Endodermal cell (in vitro differentiated cells): ENCODE measurements around the gene TRPC4. TPM values are rescaled to one million over a fixed set of nuclear protein-coding genes. Genes with fewer than 3 reads are reported as not detected.
"Not testable (repeated sequence)": the region's sequence is repeated elsewhere in the genome, so short reads cannot be mapped to it uniquely, and the experiment has no call there.

ENCODE experiments used
- DNase-seq: peaks from one replicate; pipeline ENCODE4 v3.0.0-alpha.2; 2017
- H3K27ac ChIP-seq: 2 replicates; pipeline ENCODE4 v1.5.1; 2013; ENCODE audit warnings: mild to moderate bottlenecking, low read depth, low read length, moderate library complexity
- H3K27me3 ChIP-seq: 2 replicates; pipeline ENCODE4 v1.6.1; 2013; ENCODE audit warnings: mild to moderate bottlenecking, low read length, moderate library complexity; ENCODE audit not compliant: insufficient read depth, control insufficient read depth, poor library complexity, severe bottlenecking
- H3K36me3 ChIP-seq: 2 replicates; pipeline ENCODE4 v1.7.0; 2013; ENCODE audit warnings: mild to moderate bottlenecking, low read length, moderate library complexity; ENCODE audit not compliant: control insufficient read depth, insufficient read depth
- H3K4me1 ChIP-seq: one replicate; pipeline ENCODE4 v1.7.0; 2013; ENCODE audit warnings: low read length; ENCODE audit not compliant: control insufficient read depth, insufficient read depth
- H3K4me3 ChIP-seq: 2 replicates; pipeline ENCODE4 v1.5.1; 2013; ENCODE audit warnings: mild to moderate bottlenecking, low read length, moderate library complexity
- H3K9ac ChIP-seq: 2 replicates; pipeline ENCODE4 v1.6.1; 2013; ENCODE audit warnings: mild to moderate bottlenecking, low read length, moderate library complexity; ENCODE audit not compliant: poor library complexity, severe bottlenecking; ENCODE audit errors: extremely low read depth
- H3K9me3 ChIP-seq: 2 replicates; pipeline ENCODE4 v1.6.1; 2013; ENCODE audit warnings: mild to moderate bottlenecking, low read length, moderate library complexity; ENCODE audit not compliant: control insufficient read depth
- H3K27ac Mint-ChIP-seq: 2 replicates; pipeline ENCODE4 v1.8.0; 2020; ENCODE audit warnings: mixed read lengths
- H3K27me3 Mint-ChIP-seq: 2 replicates; pipeline ENCODE4 v1.8.0; 2021; ENCODE audit warnings: mild to moderate bottlenecking, mixed read lengths; ENCODE audit not compliant: insufficient read depth
- H3K36me3 Mint-ChIP-seq: 2 replicates; pipeline ENCODE4 v1.8.0; 2020; ENCODE audit warnings: low read depth, mixed read lengths
- H3K4me1 Mint-ChIP-seq: 2 replicates; pipeline ENCODE4 v1.8.0; 2020; ENCODE audit warnings: mixed read lengths
- H3K4me3 Mint-ChIP-seq: 2 replicates; pipeline ENCODE4 v1.8.0; 2020; ENCODE audit warnings: mild to moderate bottlenecking, moderate library complexity, mixed read lengths
- H3K9me3 Mint-ChIP-seq: 2 replicates; pipeline ENCODE4 v1.8.0; 2020; ENCODE audit warnings: mild to moderate bottlenecking, mixed read lengths
- WGBS, 2 experiments: methylation state at CpG; one replicate each; pipeline versions ENCODE4 v1.1.5 to v1.1.7; 2013; ENCODE audit warnings: missing lambda C conversion rate in 2 of 2, mixed read lengths in 1 of 2; ENCODE audit not compliant: insufficient coverage in 1 of 2, insufficient read length in 1 of 2; 5-methylcytosine and 5-hydroxymethylcytosine counted together
- total RNA-seq, 2 donors: library from RNA; stranded (reverse); fragmentation: NEBNext Ultra II Directional in 1 of 2; extraction: Animal tissue kit (Norgen Biotek cat#: 25700) in 1 of 2; gene quantifications; 2 replicates in 1 of 2; 3 replicates in 1 of 2; pipeline ENCODE4 v1.2.1, GENCODE V29; 2021
- TF ChIP-seq, protein P1 (sequence below): fragments of 200-600 bp; sonication (generic); conservative IDR thresholded peaks from 2 replicates; pipeline ENCODE4 v1.5.0; 2021; ENCODE audit warnings: antibody characterized with exemption, mild to moderate bottlenecking

The TRPC4 gene
- total RNA-seq, 2 donors from 2014 or later = 22.5 to 28.5 TPM

DNA sequence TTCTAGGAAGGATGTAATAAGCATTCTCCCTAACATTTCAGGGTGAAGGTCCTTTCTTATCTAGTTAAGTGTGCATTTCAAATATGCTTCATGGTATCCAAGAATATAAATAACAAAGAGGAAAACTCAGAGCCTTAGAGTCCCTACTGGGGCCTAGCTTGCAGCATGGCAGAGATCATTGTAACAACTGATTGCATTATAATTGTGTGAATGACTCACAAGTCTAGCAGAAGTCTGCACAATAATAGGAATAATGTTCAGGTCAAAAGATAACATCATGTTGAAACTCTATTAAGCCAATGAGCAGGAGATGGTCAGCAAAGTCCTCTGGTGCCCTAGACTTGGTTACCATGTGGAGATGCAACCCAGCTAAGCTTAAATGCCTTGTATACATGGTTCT is 274.4 kb downstream of the TRPC4 start:
- no peak overlapping the region for H3K4me3 Mint-ChIP-seq
- DNase-seq = no peak
- Histone ChIP-seq H3K27ac (no peak overlapping the region), H3K9ac (no peak overlapping the region), H3K4me1 (no peaks in the 10 kb centered on the region), H3K9me3 (no peaks in the 10 kb centered on the region), H3K36me3 (no peaks in the 10 kb centered on the region), H3K4me3 (no peak overlapping the region), H3K27me3 (no peaks in the 10 kb centered on the region)
- TF ChIP-seq, protein P1, sequence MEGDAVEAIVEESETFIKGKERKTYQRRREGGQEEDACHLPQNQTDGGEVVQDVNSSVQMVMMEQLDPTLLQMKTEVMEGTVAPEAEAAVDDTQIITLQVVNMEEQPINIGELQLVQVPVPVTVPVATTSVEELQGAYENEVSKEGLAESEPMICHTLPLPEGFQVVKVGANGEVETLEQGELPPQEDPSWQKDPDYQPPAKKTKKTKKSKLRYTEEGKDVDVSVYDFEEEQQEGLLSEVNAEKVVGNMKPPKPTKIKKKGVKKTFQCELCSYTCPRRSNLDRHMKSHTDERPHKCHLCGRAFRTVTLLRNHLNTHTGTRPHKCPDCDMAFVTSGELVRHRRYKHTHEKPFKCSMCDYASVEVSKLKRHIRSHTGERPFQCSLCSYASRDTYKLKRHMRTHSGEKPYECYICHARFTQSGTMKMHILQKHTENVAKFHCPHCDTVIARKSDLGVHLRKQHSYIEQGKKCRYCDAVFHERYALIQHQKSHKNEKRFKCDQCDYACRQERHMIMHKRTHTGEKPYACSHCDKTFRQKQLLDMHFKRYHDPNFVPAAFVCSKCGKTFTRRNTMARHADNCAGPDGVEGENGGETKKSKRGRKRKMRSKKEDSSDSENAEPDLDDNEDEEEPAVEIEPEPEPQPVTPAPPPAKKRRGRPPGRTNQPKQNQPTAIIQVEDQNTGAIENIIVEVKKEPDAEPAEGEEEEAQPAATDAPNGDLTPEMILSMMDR = no peak
- H3K36me3 Mint-ChIP-seq = no peaks in the 10 kb centered on the region
- H3K27me3 Mint-ChIP-seq = no peaks in the 10 kb centered on the region
- H3K27ac Mint-ChIP-seq = no peak overlapping the region
- H3K4me1 Mint-ChIP-seq = peaks cover 2% of the 10 kb centered on the region
- H3K9me3 Mint-ChIP-seq = no peaks in the 10 kb centered on the region

DNA sequence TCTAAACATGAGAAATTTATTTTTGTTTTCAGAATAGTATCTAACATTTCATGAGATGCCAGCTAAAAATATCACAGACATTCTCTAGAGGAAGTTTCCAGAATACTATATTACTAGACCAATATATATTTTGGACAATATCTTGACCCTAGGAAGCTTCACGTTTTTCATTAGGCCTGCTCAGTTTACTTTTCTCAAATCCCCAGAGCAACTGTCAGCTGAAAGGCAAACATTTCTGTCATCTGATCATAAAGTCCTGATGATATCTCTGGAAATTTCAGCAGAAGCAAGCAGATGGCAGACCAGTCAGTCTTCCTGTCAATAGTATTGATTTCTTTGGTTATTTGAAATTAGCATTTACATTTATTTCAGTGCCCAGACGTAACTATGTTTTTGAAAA is 275.0 kb downstream of the TRPC4 start:
- 78% methylated on average over 1 of the region's 2 CpGs; no CpG with 5 or more reads in 1 of the 2 experiments for WGBS, 2 experiments
- H3K9me3 Mint-ChIP-seq = no peaks in the 10 kb centered on the region

DNA sequence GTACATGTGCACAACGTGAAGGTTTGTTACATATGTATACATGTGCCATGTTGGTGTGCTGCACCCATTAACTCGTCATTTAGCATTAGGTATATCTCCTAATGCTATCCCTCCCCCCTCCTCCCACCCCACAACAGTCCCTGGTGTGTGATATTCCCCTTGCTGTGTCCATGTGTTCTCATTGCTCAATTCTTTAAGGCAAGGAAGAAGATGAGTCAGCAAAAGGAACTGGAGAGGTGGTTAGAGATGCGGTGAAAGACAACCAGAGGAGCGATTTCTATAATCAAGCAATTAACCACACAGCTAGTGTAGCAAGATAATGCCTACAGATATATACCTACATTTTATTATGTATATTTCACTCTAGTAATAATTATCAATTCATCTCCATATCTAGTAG is 280.2 kb downstream of the TRPC4 start:
- H3K36me3 ChIP-seq, H3K9me3 Mint-ChIP-seq, H3K4me1 Mint-ChIP-seq, H3K36me3 Mint-ChIP-seq, H3K27me3 Mint-ChIP-seq, H3K9ac ChIP-seq, H3K4me1 ChIP-seq, H3K9me3 ChIP-seq, H3K27ac ChIP-seq, H3K27me3 ChIP-seq, H3K4me3 Mint-ChIP-seq, DNase-seq, H3K27ac Mint-ChIP-seq, H3K4me3 ChIP-seq: not testable (repeated sequence)
- WGBS, 2 experiments = no CpG with 5 or more reads among the region's 4 CpGs

More for the DNA sequence above, 275.0 kb downstream of the TRPC4 start:
- no peaks in the 10 kb centered on the region for H3K27me3 Mint-ChIP-seq
- H3K4me3 Mint-ChIP-seq = no peak overlapping the region
- H3K4me1 ChIP-seq = no peaks in the 10 kb centered on the region
- H3K36me3 Mint-ChIP-seq = no peaks in the 10 kb centered on the region
- no peaks in the 10 kb centered on the region for H3K27me3 ChIP-seq
- no peaks in the 10 kb centered on the region for H3K36me3 ChIP-seq
- no peak overlapping the region for H3K9ac ChIP-seq
- DNase-seq = no peak
- H3K27ac Mint-ChIP-seq = no peak overlapping the region
- no peak overlapping the region for H3K27ac ChIP-seq
- no peak overlapping the region for H3K4me3 ChIP-seq
- TF ChIP-seq, protein P1 = no peak
- H3K9me3 ChIP-seq = no peaks in the 10 kb centered on the region
- H3K4me1 Mint-ChIP-seq = peaks cover 2% of the 10 kb centered on the region

DNA sequence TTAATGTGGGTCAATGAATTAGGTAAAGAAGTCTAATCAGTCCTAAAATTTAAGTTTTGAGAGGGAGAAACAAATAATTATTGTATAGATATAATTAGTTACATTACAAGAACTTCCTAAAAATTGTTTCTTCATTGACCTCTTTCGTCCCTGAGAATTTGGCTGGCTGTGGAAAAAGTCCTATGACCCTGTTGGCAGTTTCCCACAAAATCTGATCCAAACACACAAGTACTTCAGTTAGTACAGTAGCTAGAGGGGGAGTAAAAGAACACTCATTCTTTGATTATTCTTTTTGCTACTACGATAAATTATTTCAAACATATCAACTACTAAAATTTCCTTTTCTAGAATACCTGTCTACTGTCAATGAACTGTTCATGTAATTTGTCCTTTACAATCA is 282.3 kb downstream of the TRPC4 start:
- H3K4me3 Mint-ChIP-seq = no peak overlapping the region
- no peaks in the 10 kb centered on the region for H3K36me3 Mint-ChIP-seq
- Histone ChIP-seq H3K9ac (no peak overlapping the region), H3K36me3 (no peaks in the 10 kb centered on the region), H3K9me3 (no peaks in the 10 kb centered on the region), H3K4me3 (no peak overlapping the region), H3K4me1 (no peaks in the 10 kb centered on the region), H3K27ac (no peak overlapping the region), H3K27me3 (no peaks in the 10 kb centered on the region)
- 100% methylated on average over 1 to 2 of the region's 2 CpGs for WGBS, 2 experiments
- H3K27me3 Mint-ChIP-seq = no peaks in the 10 kb centered on the region
- H3K9me3 Mint-ChIP-seq = no peaks in the 10 kb centered on the region
- no peak for DNase-seq
- no peaks in the 10 kb centered on the region for H3K4me1 Mint-ChIP-seq
- TF ChIP-seq, protein P1 = no peak
- H3K27ac Mint-ChIP-seq = no peak overlapping the region
